Activated T-cell treated with anti-CD3 and anti-CD28 coated beads, Interleukin-2, amount 50 U/mL, for 72 hours (primary cell): ENCODE data around the gene SLC8A2. TPM values are rescaled to one million over a fixed set of nuclear protein-coding genes. Genes with fewer than 3 reads are reported as not detected.
A peak's percentile ranks its signal among the peaks of the same experiment; 100 is the strongest.

ENCODE experiments used
- ATAC-seq, 2 donors: fragments of 150-1000 bp; cut with Tn5 transposase; replicated peaks in 1 of 2; 2 replicates each; pipeline ENCODE4 v1.10.0; 2021; ENCODE audit warnings: moderate library complexity in 2 of 2, mild to moderate bottlenecking in 1 of 2
- DNase-seq, 2 donors: peaks; one replicate each; pipeline ENCODE4 v3.0.0; 2021 to 2022; ENCODE audit warnings: mixed read lengths in 1 of 2
- H3K27ac Mint-ChIP-seq: one replicate; pipeline ENCODE4 v1.8.0; 2022; ENCODE audit warnings: mild to moderate bottlenecking, moderate library complexity, mixed read lengths
- H3K27me3 Mint-ChIP-seq: one replicate; pipeline ENCODE4 v1.8.0; 2022; ENCODE audit warnings: low read depth, mixed read lengths
- H3K36me3 Mint-ChIP-seq, 2 donors: one replicate each; pipeline ENCODE4 v1.8.0; 2022; ENCODE audit warnings: mixed read lengths in 2 of 2, mild to moderate bottlenecking in 1 of 2; ENCODE audit not compliant: insufficient read depth in 2 of 2
- H3K4me1 Mint-ChIP-seq: one replicate; pipeline ENCODE4 v1.8.0; 2022; ENCODE audit warnings: low read depth, mixed read lengths
- H3K4me3 Mint-ChIP-seq, 2 donors: one replicate each; pipeline ENCODE4 v1.8.0; 2022; ENCODE audit warnings: mild to moderate bottlenecking in 2 of 2, mixed read lengths in 2 of 2, moderate library complexity in 2 of 2
- H3K9me3 Mint-ChIP-seq, 2 donors: one replicate each; pipeline ENCODE4 v1.8.0; 2022; ENCODE audit warnings: mixed read lengths in 2 of 2
- total RNA-seq, 2 donors: library from RNA; stranded (reverse); gene quantifications; one replicate each; pipeline ENCODE4 v1.2.3, GENCODE V29; 2022

SLC8A2 gene
- total RNA-seq, 2 donors from 2014 or later = 0.17 to 0.97 TPM

GRCh38 chr19:47435196-47435595, 36.5 kb downstream of the SLC8A2 start:
- Mint-ChIP-seq H3K27ac (no peak overlapping the region), H3K36me3 (peaks cover 0 to 3% of the 10 kb centered on the region in 2 donors), H3K4me3 (peak overlapping the region; percentile 37 to 46), H3K9me3 (no peaks in the 10 kb centered on the region), H3K27me3 (peaks cover 46% of the 10 kb centered on the region), H3K4me1 (peaks cover 52% of the 10 kb centered on the region)
- DNase-seq (peak in 1 of 2 donors; percentile 37), ATAC-seq (peak; percentile 38 to 49)

- DNase-seq = no peak
- Mint-ChIP-seq H3K9me3 (no peaks in the 10 kb centered on the region), H3K4me1 (peaks cover 60% of the 10 kb centered on the region)
Measured at GRCh38 chr19:47434088-47434487, 37.6 kb downstream of the SLC8A2 start.

GRCh38 chr19:47433121-47433520, 38.6 kb downstream of the SLC8A2 start:
- Mint-ChIP-seq H3K27ac (no peak overlapping the region), H3K4me1 (peaks cover 55% of the 10 kb centered on the region), H3K9me3 (no peaks in the 10 kb centered on the region), H3K36me3 (peaks cover 0 to 3% of the 10 kb centered on the region in 2 donors), H3K4me3 (no peak overlapping the region), H3K27me3 (peaks cover 45% of the 10 kb centered on the region)
- ATAC-seq = no peak
- DNase-seq = no peak

More at GRCh38 chr19:47434088-47434487, 37.6 kb downstream of the SLC8A2 start:
- ATAC-seq = no peak
- H3K27me3 Mint-ChIP-seq = peaks cover 53% of the 10 kb centered on the region
- no peak overlapping the region for H3K27ac Mint-ChIP-seq
- peaks cover 0 to 3% of the 10 kb centered on the region in 2 donors for H3K36me3 Mint-ChIP-seq
- no peak overlapping the region for H3K4me3 Mint-ChIP-seq

GRCh38 chr19:47432499-47432898, 39.2 kb downstream of the SLC8A2 start:
- DNase-seq (no peak), ATAC-seq (no peak)
- peaks cover 39% of the 10 kb centered on the region for H3K27me3 Mint-ChIP-seq
- H3K9me3 Mint-ChIP-seq = no peaks in the 10 kb centered on the region
- peaks cover 55% of the 10 kb centered on the region for H3K4me1 Mint-ChIP-seq
- H3K36me3 Mint-ChIP-seq = peaks cover 0 to 3% of the 10 kb centered on the region in 2 donors
- no peak overlapping the region for H3K27ac Mint-ChIP-seq
- no peak overlapping the region for H3K4me3 Mint-ChIP-seq

- peak overlapping the region in 1 of 2 donors; percentile 3 for H3K4me3 Mint-ChIP-seq
- peaks cover 51% of the 10 kb centered on the region for H3K4me1 Mint-ChIP-seq
- ATAC-seq = no peak
- peaks cover 0 to 3% of the 10 kb centered on the region in 2 donors for H3K36me3 Mint-ChIP-seq
- DNase-seq = no peak
- H3K9me3 Mint-ChIP-seq = no peaks in the 10 kb centered on the region
- peaks cover 35% of the 10 kb centered on the region for H3K27me3 Mint-ChIP-seq
- H3K27ac Mint-ChIP-seq = no peak overlapping the region
Measured at GRCh38 chr19:47432091-47432490, 39.6 kb downstream of the SLC8A2 start.

- ATAC-seq (peak; percentile 50 to 51), DNase-seq (peak; percentile 49 to 50)
- Mint-ChIP-seq H3K9me3 (no peaks in the 10 kb centered on the region), H3K27me3 (peaks cover 31% of the 10 kb centered on the region), H3K27ac (no peak overlapping the region), H3K4me3 (peak overlapping the region; percentile 71 to 76), H3K36me3 (peaks cover 0 to 3% of the 10 kb centered on the region in 2 donors), H3K4me1 (peaks cover 33% of the 10 kb centered on the region)
Measured at GRCh38 chr19:47430041-47430802, 41.5 kb downstream of the SLC8A2 start.

GRCh38 chr19:47429140-47429793, 42.4 kb downstream of the SLC8A2 start:
- Mint-ChIP-seq H3K27ac (no peak overlapping the region), H3K4me3 (peak overlapping the region; percentile 71 to 76), H3K27me3 (peaks cover 31% of the 10 kb centered on the region), H3K36me3 (peaks cover 0 to 3% of the 10 kb centered on the region in 2 donors), H3K9me3 (no peaks in the 10 kb centered on the region), H3K4me1 (peaks cover 30% of the 10 kb centered on the region)
- DNase-seq (no peak), ATAC-seq (no peak)

- H3K4me1 Mint-ChIP-seq = peaks cover 30% of the 10 kb centered on the region
- no peaks in the 10 kb centered on the region for H3K9me3 Mint-ChIP-seq
- no peak overlapping the region for H3K27ac Mint-ChIP-seq
- ATAC-seq (peak; percentile 83 to 84), DNase-seq (peak; percentile 88 to 93)
- H3K36me3 Mint-ChIP-seq = peaks cover 0 to 3% of the 10 kb centered on the region in 2 donors
- peaks cover 38% of the 10 kb centered on the region for H3K27me3 Mint-ChIP-seq
- H3K4me3 Mint-ChIP-seq = no peak overlapping the region
Measured at GRCh38 chr19:47428177-47428894, 43.4 kb downstream of the SLC8A2 start.

- Mint-ChIP-seq H3K4me3 (peak overlapping the region in 1 of 2 donors; percentile 29), H3K27me3 (peaks cover 46% of the 10 kb centered on the region), H3K4me1 (peaks cover 27% of the 10 kb centered on the region), H3K36me3 (peaks cover 0 to 2% of the 10 kb centered on the region in 2 donors), H3K27ac (no peak overlapping the region), H3K9me3 (no peaks in the 10 kb centered on the region)
- DNase-seq (peak; percentile 81), ATAC-seq (peak; percentile 61 to 65)
Measured at GRCh38 chr19:47427241-47428176, 44.2 kb downstream of the SLC8A2 start.

GRCh38 chr19:47423203-47423882, 48.4 kb downstream of the SLC8A2 start:
- no peak overlapping the region for H3K4me3 Mint-ChIP-seq
- no peak for ATAC-seq
- peaks cover 24% of the 10 kb centered on the region for H3K4me1 Mint-ChIP-seq
- DNase-seq = no peak
- no peaks in the 10 kb centered on the region for H3K9me3 Mint-ChIP-seq
- H3K36me3 Mint-ChIP-seq = no peaks in the 10 kb centered on the region
- no peak overlapping the region for H3K27ac Mint-ChIP-seq
- peaks cover 58% of the 10 kb centered on the region for H3K27me3 Mint-ChIP-seq

- Mint-ChIP-seq H3K27me3 (peaks cover 66% of the 10 kb centered on the region), H3K4me1 (peaks cover 27% of the 10 kb centered on the region), H3K27ac (no peak overlapping the region), H3K9me3 (no peaks in the 10 kb centered on the region), H3K36me3 (no peaks in the 10 kb centered on the region), H3K4me3 (peak overlapping the region; percentile 4 to 6)
- no peak for ATAC-seq
- no peak for DNase-seq
Measured at GRCh38 chr19:47422417-47423163, 49.1 kb downstream of the SLC8A2 start.
